DND-41 (cell line): ENCODE measurements around the gene TMEM184A.

Experiments used
- ATAC-seq: fragments of 200-7000 bp; cut with Tn5 transposase; 3 replicates; pipeline ENCODE4 v1.9.1; 2021; ENCODE audit warnings: low read depth; ENCODE audit not compliant: insufficient read depth
- DNase-seq: peaks from one replicate; pipeline ENCODE4 v3.0.0-alpha.2; 2020
- H2AFZ ChIP-seq: 2 replicates; pipeline ENCODE4 v1.6.0; 2012; ENCODE audit warnings: low read depth, low read length
- H3K27ac ChIP-seq: 2 replicates; pipeline ENCODE4 v1.5.1; 2012; ENCODE audit warnings: low read length, inconsistent platforms
- H3K27me3 ChIP-seq: fragments of 200-600 bp; sonication (generic); 2 replicates; pipeline ENCODE4 v1.6.0; 2012; ENCODE audit warnings: low read length, mild to moderate bottlenecking, inconsistent platforms; ENCODE audit not compliant: insufficient read depth, poor library complexity
- H3K36me3 ChIP-seq: 2 replicates; pipeline ENCODE4 v1.5.1; 2012; ENCODE audit warnings: low read length, inconsistent platforms; ENCODE audit not compliant: insufficient read depth
- H3K4me1 ChIP-seq: 2 replicates; pipeline ENCODE4 v1.5.1; 2012; ENCODE audit warnings: mild to moderate bottlenecking, low read length; ENCODE audit not compliant: insufficient read depth
- H3K4me2 ChIP-seq: 2 replicates; pipeline ENCODE4 v1.6.0; 2012; ENCODE audit warnings: mild to moderate bottlenecking, moderate library complexity, low read length, inconsistent platforms; ENCODE audit not compliant: insufficient read depth
- H3K4me3 ChIP-seq, 2 experiments: fragments of 200-600 bp in 1 of 2; shearing (Covaris generic) in 1 of 2; 2 replicates each; pipeline ENCODE4 v1.5.1; 2012 to 2016; ENCODE audit warnings: inconsistent platforms in 2 of 2, low read length in 2 of 2, mild to moderate bottlenecking in 2 of 2, low read depth in 1 of 2, moderate library complexity in 1 of 2
- H3K79me2 ChIP-seq: 2 replicates; pipeline ENCODE4 v1.6.0; 2012; ENCODE audit warnings: low read length, inconsistent platforms; ENCODE audit not compliant: insufficient read depth
- H3K9ac ChIP-seq: 2 replicates; pipeline ENCODE4 v1.6.0; 2012; ENCODE audit warnings: low read depth, mild to moderate bottlenecking, inconsistent platforms, low read length, moderate library complexity
- H3K9me3 ChIP-seq: 2 replicates; pipeline ENCODE4 v1.5.1; 2012; ENCODE audit warnings: low read length, moderate library complexity, mild to moderate bottlenecking, inconsistent platforms; ENCODE audit not compliant: insufficient read depth, severe bottlenecking
- H4K20me1 ChIP-seq: 2 replicates; pipeline ENCODE4 v1.6.0; 2012; ENCODE audit warnings: low read length; ENCODE audit not compliant: insufficient read depth
- EZH2 ChIP-seq: IDR thresholded peaks from 3 replicates; pipeline ENCODE4 v1.6.1; 2012; ENCODE audit warnings: borderline replicate concordance, low read depth, mild to moderate bottlenecking, moderate library complexity, low read length, inconsistent platforms; ENCODE audit not compliant: severe bottlenecking
- TF ChIP-seq, protein P1 (sequence below): IDR thresholded peaks from 2 replicates; pipeline ENCODE4 v1.5.1; 2012; ENCODE audit warnings: borderline replicate concordance, low read length, moderate library complexity, mild to moderate bottlenecking; ENCODE audit not compliant: poor library complexity, severe bottlenecking; ENCODE audit errors: extremely low read depth

TMEM184A gene

DNA sequence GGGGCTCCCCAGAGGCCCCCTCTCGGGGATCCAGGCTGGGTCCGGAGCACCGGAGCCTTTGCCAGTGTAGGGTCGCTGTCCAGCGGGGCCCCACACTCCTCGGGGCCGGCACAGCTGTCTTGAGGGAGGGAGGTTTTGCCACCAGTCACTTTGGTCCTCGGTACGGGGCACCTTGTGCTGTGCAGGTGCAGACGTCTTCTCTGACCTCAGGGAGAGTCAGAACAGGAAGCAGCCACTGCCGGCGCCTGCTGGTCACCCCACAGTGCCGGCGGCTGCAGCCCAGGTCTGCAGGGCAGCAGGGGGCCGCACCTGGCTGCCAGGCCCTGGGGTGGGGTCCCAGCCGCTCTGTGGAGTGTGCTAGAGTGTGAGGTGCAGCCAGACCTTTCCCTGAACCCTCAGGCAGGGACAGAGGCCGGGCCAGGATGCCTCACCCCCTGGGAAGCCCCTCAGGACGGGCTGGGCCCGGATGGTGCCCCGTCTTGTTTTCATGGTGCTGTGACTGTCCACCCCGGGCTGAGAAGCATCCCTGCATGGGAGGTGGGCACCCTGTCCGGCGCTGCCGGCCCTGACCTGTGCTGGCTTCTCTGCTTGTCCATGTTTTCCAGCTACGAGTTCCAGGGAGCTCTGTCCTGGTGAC is 17.3 kb downstream of the TMEM184A start:
- Histone ChIP-seq H3K79me2 (peaks cover 49% of the 10 kb centered on the region), H3K4me2 (no peak overlapping the region)

DNA sequence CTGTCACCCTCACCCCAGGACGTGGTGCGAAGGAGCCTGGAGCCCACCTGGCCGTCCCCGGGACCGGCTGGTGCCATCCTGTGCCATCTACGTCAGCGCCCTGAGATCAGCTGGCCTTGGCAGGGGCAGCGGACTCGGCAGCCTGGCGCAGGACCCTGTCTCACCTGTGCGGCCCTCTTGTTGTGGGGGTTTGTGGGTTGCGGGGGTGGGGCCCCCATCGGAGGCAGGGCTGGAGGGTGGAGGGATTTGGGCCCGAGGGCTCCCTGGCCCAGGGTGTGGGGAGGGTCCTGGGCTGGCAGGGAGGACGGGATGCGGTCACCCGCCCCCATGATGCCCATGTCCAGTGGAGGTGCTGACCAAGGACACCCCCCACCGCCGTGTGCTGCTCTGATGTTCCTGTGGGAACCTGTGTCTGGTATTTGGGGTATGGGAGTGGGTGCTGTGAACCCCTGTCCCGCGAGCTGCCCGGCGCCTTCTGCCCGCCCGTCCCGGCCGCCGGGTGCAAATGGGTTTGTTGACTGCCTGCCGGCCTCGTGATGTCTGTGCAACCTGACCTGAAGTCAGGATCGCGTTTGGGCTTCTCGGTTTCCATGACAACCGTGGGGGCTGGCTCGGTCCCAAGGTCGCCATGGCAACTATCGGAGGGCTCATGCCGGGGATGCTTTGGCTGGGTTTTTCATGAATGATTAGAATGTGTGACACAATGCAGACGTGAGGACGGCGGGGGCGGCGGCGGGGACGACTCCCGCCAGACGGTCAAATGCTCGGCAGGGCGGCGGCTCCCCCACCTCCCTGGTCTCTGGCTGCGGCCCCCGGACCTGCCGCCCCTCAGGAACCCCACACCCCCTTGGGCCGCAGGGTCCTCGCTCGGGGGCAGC is 18.2 kb downstream of the TMEM184A start:
- peaks cover 72% of the 10 kb centered on the region for H4K20me1 ChIP-seq
- no peaks in the 10 kb centered on the region for H3K27me3 ChIP-seq
- H3K4me1 ChIP-seq, result peaks cover 7% of the 10 kb centered on the region; the same call in 1 of the 2 replicates
- ATAC-seq, result no peak
- peaks cover 46% of the 10 kb centered on the region for H3K36me3 ChIP-seq
- H3K4me3 ChIP-seq, result no peak overlapping the region
- peaks cover 58% of the 10 kb centered on the region for H3K79me2 ChIP-seq
- DNase-seq, result no peak
- no peak overlapping the region for H3K4me2 ChIP-seq
- no peaks in the 10 kb centered on the region for H3K9me3 ChIP-seq
- no peak overlapping the region for H3K9ac ChIP-seq
- H2AFZ ChIP-seq, result no peak overlapping the region
- TF ChIP-seq EZH2, result no peak
- TF ChIP-seq, protein P1, sequence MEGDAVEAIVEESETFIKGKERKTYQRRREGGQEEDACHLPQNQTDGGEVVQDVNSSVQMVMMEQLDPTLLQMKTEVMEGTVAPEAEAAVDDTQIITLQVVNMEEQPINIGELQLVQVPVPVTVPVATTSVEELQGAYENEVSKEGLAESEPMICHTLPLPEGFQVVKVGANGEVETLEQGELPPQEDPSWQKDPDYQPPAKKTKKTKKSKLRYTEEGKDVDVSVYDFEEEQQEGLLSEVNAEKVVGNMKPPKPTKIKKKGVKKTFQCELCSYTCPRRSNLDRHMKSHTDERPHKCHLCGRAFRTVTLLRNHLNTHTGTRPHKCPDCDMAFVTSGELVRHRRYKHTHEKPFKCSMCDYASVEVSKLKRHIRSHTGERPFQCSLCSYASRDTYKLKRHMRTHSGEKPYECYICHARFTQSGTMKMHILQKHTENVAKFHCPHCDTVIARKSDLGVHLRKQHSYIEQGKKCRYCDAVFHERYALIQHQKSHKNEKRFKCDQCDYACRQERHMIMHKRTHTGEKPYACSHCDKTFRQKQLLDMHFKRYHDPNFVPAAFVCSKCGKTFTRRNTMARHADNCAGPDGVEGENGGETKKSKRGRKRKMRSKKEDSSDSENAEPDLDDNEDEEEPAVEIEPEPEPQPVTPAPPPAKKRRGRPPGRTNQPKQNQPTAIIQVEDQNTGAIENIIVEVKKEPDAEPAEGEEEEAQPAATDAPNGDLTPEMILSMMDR, result no peak
- H3K27ac ChIP-seq, result no peak overlapping the region

More for the DNA sequence above, 17.3 kb downstream of the TMEM184A start:
- Histone ChIP-seq H3K27ac (no peak overlapping the region), H3K9ac (no peak overlapping the region), H3K36me3 (peaks cover 46% of the 10 kb centered on the region), H3K9me3 (no peaks in the 10 kb centered on the region), H4K20me1 (peaks cover 63% of the 10 kb centered on the region), H3K4me1 (no peaks in the 10 kb centered on the region), H3K27me3 (no peaks in the 10 kb centered on the region), H3K4me3 (no peak overlapping the region), H2AFZ (no peak overlapping the region)
- ATAC-seq (no peak), DNase-seq (no peak)
- TF ChIP-seq, protein P1, result no peak
- no peak for TF ChIP-seq EZH2

DNA sequence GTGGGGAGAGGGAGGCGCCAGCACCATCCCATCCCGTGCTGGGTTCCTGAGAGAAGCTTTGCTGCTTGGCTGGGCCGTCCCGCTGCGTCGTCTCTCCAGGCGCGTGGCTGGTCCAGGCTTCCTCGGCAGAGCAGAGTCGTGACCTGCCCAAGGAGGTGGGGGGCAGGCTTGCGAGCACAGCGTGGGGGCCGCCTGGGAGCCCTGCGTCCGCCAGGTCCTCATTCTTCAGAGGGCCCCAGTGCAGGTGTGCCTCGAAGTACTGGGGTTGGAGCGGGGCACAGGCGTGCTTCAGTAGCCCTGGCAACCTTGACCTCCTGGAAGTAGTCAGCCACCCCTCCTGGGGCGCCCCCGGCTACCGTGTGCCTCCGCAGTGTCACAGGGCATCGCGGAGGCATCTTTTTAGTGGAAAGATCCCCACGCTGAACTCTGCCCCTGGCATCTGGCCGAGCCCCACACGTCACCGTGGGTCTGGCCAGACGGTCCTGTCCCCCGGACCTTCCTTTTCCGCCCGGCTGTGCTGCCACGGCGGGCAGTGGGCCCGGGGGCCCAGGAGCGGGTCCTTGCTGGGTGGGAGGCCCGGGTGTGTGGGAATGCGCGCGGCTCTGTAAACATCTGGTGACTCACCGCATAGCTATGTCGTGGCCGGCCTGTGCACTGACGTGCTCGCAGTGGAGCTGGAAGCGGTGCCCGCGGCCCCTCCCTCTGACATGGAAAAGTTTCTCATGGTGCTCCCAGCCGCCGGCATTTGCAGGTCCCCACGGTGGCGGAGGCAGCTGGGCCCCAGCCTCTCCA is 19.1 kb downstream of the TMEM184A start:
- ATAC-seq, result no peak
- H3K36me3 ChIP-seq, result peaks cover 42% of the 10 kb centered on the region
- H3K79me2 ChIP-seq, result peaks cover 66% of the 10 kb centered on the region
- no peaks in the 10 kb centered on the region for H3K9me3 ChIP-seq
- no peak overlapping the region for H3K9ac ChIP-seq
- no peak overlapping the region for H2AFZ ChIP-seq
- H3K27ac ChIP-seq, result no peak overlapping the region
- H3K27me3 ChIP-seq, result no peaks in the 10 kb centered on the region
- H3K4me3 ChIP-seq, result no peak overlapping the region
- H3K4me2 ChIP-seq, result no peak overlapping the region
- H3K4me1 ChIP-seq, result peaks cover 16% of the 10 kb centered on the region
- TF ChIP-seq EZH2, result no peak
- TF ChIP-seq, protein P1, result no peak
- DNase-seq, result no peak
- H4K20me1 ChIP-seq, result peaks cover 80% of the 10 kb centered on the region
